Medulla oblongata (tissue), 1 donor: ENCODE data around the gene MISP.

Source experiments
- DNase-seq: peaks from one replicate; pipeline ENCODE4 v3.0.0-alpha.2; 2015; ENCODE audit errors: extremely low spot score

MISP gene

GRCh38 chr19:796692-797527 lies 46.0 kb downstream of the MISP start, which contains the start of gene PTBP1:
PTBP1 (plus strand) TSS chr19:797452; CDS start chr19:797498, 46 bp downstream.
- peak; percentile 100 for DNase-seq

DNA sequence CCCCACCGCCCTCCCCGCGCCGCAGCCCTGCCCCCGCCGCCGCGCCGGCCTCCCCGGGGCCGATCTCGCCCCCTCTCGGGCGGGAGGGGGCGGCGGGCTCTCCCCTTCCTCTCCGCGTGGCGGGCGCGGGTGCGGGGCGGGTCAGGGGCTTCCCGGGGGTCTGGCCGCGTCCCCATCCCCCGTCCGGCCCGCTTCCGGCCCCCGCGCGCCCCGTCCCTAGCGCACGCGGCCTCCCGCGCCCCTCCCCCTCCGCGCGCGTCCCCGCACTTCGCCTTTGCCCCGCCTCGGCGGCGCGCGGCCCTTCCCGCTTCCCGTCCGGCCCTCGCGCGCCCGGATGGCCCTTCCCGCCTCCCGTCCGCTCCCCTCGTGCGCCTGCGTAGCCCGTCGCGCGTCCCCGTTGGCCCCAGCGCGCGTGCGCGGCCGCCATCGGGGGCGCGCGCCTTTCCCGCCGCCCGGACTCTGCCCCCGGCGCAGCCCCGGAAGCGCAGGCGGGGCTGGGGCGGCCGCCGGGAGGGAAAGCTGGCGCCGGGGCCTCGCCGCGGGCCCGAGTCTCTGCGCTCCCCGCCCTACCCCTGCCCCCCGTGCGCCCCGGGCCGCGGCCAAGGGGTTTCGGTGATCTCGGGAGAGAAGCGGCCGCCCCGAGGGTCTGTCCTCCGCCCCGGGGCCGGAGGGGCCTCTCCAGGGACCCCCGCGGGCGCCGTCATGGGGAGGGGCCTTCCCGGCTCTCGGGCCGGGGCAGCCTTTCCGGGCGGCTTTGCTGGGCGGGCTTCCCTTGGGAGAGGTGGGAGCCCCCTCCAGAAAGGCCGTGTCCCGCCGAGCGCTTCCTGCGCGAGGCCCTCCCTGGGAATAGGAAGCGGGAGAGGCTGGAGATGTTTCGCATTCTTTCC lies 46.9 kb downstream of the MISP start:
- peak; percentile 79 for DNase-seq

DNA sequence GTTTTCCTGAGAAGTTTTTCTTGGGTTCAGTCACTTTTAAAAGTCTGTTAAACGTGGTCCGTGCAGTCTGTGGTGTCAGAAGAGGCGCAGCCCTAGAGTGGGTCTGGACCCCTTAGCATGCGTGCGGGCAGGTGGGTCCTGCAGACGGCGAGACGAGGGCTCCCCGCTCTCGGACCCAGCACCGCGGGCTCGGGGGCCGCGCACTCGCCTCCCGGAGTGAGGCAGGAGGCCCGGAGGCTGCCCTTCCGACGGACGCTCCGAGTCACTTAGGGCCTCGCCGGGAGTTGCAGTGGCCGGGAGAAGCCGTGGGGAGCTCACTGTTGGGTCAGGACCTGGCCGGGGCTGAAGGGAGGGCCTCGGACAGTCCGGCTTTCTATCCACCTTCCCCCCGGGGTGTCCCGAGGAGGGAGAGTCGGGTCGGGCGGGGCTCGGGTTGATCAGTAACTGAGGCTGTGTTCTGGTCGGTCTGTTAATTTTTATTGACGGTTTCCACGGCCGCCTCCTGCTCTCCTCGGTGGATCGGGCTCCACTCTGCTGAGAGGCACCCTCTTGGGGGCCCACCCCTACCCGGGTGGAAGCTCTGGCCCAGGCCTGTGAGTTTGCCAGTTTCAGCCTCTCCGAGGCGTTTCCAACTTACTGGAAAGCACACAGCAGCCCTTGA lies 47.6 kb downstream of the MISP start:
- no peak for DNase-seq

DNA sequence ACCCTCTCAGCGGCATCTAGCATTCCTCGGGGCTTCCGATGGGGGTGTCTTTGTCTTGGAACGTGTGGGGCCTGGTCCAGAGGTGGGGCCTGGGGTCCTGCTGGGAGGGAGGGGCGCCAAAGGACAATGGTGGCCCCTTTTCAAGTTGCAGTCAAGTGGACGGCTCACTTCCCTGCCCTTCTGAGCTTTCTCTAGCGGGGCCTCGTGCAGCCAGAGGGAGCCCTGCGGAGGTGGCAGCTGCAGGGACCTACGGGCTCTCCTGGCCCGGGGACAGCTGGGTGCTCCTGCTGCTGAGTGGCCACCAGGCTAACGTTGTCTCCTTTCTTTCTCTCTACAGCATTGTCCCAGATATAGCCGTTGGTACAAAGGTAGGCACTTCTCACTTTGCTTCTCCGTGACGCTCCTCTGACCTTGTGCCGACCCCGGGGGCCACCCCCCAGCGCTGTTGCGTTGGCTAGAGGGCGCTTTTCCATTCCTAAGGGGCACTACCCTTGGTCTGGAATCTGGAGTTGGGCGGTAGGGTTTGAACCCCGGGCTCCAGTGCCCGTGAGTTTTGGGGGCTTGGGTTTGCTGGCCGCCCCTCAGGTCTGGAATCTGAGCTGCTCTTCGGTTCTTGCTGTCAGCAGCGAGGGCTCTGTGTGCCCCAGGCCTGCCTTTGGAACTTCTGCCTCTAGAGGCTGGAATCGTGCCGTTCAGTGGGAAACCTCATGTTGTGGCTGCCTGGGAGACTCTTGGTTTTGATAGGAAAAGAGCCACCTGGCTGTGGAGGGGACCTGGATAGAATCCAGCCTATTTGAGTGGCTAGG lies 48.4 kb downstream of the MISP start:
- DNase-seq, result no peak

DNA sequence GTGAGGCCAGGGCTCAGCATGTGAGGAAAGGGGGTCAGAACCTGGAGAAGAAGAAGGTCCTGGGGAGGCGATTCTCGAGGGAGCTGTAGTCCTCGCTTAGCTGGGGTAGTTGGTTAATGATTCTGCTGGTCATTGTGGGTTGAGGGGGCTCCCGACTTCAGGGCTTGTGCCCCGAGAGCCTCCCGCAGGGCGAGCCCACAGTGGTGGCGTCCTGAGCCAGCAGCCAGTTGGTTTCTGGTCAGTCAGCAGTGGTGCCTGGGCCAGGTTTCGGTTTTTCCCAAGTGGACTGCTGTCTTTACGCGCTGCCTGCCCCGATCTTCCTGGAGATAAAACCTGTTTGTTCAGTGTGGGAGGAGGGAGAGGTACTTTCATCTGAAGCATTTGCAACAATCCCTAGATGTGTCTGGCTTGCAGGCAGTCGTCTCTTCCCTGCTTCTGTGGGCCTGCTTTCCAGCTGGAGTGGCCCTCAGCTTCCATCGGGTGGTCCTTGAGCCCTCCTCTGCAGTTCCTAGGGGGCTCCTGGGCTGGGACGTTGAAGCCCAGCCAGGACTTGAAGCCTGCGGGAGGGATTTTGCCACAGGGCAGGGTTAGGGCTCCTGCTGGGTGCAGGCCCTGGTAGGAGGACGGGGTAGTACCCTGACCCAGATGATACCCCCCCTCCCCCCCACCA lies 49.6 kb downstream of the MISP start:
- no peak for DNase-seq

DNA sequence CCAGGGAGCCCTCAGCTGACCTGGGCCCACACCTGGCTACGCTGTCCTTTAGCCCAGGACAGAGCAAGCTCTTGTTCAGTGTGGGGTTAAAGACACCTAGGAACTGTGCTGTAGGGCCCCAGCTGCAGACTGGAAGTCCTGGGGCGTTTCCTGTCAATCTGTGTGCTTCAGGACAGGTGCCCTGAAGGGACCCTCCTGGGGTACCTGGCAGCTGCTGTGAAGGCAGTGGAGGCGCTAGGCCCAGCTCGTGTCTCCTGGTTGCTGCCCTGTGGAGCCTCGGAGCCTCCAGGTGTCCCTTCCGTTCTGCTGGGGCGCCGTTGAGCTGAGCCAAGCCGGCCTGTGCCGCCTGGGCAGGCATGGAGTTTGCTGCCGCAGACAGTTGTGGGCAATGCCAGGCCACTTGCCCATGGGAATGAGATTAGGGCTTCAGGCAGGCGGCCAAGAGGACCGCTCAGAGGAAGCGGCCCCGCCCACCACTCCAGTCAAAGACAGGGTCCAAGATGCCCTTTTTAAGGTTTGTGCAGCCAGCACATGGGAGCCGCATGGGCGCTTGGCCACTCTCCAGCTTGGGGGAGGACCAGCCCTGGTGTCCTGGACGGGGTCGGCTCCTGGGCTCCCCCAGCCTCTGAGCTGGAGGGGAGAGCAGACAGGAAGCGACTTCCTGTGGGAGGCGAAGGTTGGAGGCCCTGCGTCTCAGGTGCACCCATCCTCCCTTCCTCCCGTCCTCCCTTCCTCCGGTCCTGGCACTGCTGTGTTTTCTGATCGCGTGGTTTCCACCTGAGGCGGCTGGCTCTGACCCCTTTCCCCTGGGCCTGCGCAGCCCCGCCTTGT lies 50.3 kb downstream of the MISP start:
- DNase-seq, result no peak

DNA sequence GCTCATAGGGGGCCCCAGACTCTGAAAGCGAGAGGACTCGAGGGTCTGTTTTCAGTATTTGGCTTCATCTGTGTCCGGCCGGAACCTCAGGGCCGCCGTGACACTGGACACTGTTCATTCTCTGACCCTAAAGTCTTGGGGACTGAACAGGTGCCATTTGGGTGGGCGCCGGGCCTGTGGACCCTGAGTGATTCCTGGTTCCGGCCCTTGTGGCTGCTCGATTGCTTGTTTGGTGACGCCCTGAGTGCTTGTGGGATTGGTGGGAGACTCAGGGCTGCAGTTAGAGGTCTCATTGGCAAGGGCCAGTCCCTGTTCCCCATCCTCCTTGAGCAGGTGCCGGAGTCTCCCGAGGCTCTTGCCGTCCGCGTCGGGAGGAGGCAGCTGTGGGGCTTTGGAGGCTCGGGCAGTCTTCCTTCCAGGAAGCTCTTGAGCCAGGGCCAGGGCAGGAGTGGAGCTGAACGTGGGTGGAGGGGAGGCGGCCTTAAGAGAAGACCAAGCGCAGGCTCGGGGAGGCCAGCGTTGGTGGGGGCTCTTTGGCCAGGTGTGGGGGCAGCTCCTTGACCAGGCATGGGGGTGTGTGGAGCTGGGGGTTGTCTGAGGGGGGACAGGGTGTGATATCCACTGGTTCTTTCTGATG lies 51.1 kb downstream of the MISP start:
- no peak for DNase-seq

DNA sequence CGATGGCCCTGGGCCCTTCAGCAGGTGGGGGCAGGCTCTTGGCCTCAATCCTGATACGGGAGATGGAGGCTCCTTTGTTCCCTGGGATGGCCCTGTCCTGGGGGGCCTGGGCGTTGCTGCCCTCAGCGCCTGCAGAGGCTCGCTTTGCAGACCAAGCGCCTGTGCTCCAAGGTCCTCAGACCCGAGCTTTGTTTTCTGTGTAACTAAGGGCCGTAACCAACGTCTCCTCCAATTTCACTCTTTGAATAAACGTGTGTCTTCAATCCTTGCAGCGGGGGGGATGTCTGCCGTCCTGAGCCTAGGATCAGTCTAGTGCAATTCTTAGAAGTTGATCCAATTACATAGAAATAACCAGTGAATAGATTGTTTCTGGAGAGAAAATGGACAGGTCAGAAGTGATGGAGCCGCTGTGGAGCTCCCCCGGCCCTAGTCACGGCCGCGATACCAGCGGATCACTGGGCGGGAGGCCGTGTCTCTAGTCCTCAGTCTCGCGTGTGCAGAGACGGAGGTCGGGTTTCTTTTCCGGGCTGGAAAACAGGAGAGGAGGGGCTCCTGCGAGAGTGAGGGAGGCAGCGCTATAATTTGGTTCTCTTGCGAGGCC lies 51.7 kb downstream of the MISP start:
- DNase-seq, result no peak

DNA sequence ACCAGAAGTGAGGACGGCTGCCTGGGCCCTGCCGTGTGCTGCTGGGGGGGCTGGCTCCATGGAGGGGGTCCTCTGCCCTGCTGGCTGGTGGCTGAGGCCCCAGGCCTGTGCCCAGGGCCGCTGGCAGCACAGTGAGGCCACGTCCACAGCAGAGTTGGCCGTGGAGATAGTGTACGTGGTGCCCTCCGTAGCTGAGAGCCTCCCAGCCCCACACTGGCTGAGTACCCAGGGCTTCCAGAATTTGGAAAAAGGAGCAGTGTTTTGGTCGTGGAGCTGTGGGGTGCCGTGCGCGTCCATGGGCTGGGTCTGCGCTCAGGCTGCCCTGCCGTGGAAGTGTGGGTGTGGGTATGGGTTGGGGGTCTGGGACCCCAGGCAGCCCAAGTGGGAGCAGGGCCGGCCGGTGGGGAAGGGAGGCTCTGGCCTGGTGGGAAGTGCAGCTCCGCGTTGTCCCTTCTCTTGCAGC lies 52.2 kb downstream of the MISP start:
- no peak for DNase-seq

GRCh38 chr19:803686-804418 lies 52.9 kb downstream of the MISP start:
- DNase-seq, result no peak

- DNase-seq, result no peak
Measured at GRCh38 chr19:804419-805165, 53.7 kb downstream of the MISP start.

DNA sequence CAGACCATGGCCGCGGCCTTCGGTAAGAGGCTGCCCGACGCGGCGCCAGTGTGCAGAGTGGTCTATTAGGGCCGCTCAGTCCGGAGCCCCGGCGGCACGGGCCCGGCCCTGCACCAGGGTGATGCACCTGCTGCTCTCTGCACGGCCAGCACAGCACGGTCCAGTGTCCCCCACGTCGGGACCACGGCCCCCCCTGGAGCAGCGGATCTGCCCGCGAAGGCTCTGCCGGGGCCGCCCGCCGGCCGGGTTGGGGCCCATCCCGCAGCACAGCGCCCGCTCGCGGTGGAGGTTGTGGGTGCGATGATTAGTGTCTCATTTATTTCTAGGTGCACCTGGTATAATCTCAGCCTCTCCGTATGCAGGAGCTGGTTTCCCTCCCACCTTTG lies 54.2 kb downstream of the MISP start:
- no peak for DNase-seq

- no peak for DNase-seq
Measured at GRCh38 chr19:805600-806550, 55.0 kb downstream of the MISP start.

DNA sequence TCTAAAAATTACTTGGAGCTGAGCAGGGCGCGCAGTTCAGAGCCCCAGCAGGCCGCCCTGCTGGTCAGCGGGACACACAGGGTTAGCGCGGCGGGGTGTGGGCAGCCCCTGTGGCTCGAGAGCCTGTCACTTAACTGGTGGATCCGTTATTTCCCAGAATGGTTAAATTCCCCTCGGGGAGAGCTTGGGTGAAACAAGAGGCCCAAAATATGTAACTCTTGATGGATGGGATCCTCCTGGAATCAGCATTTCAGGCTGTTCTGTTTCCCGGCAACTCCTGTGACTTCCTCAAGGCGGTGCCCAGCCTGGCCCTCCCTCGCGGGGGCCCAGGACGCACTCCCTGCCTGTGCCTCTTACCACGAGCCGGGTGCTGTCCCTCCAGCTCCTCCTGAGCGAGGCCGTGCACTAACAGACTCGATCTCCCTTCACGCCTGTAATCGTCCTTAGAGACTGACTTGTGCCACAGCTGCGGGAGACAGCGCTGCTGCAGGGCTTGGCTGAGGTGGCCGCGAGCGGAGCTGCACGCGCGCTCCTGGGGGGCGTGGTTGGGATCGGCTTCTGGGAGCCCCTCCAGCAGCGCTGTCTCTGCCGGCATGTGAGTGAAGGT lies 56.0 kb downstream of the MISP start:
- DNase-seq, result no peak

DNA sequence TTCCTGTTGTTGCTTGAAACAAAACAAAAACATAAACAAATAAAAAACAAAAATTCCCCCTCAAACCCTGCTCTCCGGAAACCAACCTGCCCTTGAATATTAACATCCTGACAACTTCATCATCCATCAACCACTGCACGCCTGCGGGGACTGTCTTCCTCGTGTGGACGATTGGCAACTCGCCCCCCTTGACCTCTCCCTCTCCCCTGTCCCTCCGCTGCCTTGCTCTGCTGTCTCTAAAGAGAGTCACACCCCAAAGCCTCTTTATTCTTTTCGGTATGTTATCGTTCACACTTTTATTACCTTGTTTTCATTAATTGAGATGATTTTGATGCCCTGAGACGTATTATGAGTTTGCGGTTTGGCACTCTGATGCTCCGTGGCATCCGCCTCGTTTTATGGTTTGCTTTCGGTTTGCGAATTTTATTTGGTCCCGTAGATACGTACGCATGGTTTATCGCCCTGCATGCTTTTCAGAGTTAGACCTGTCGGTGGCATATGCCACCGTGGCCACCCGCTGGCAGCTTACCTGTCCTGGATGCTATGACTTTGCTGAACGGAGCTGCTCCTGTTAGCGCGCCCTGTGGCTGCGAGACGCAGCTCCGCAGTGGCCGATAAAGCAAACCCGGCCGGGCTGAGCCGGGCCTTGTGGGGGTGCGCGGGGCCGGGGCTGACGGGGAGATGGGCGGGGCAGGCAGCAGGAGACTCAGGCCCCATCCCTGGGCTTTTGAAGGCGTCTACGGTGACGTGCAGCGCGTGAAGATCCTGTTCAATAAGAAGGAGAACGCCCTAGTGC lies 56.9 kb downstream of the MISP start:
- DNase-seq, result no peak
